HUDEP-2 (cell line): Measurements from ENCODE around the gene FAM13C.

Source experiments
- DNase-seq, 76 experiments: peaks; one replicate each; lab custom pipeline; 2025; ENCODE audit not compliant: unreplicated experiment in 76 of 76; lab: John Stamatoyannopoulos, UW

Gene FAM13C

GRCh38 chr10:59283456-59284091, 78.8 kb downstream of the FAM13C start:
- no peak for DNase-seq

GRCh38 chr10:59281861-59282260, 80.5 kb downstream of the FAM13C start:
- DNase-seq, result no peak

GRCh38 chr10:59279991-59280505, 82.3 kb downstream of the FAM13C start:
- no peak for DNase-seq

GRCh38 chr10:59279476-59279875, 82.9 kb downstream of the FAM13C start:
- no peak for DNase-seq

GRCh38 chr10:59276919-59277318, 85.4 kb downstream of the FAM13C start:
- no peak for DNase-seq

GRCh38 chr10:59276133-59276532, 86.2 kb downstream of the FAM13C start:
- no peak for DNase-seq

- DNase-seq, result no peak
Measured at GRCh38 chr10:59273445-59273844, 88.9 kb downstream of the FAM13C start.

- DNase-seq, result no peak
Measured at GRCh38 chr10:59272061-59272460, 90.3 kb downstream of the FAM13C start.

GRCh38 chr10:59271160-59271559, 91.2 kb downstream of the FAM13C start:
- no peak for DNase-seq

GRCh38 chr10:59270492-59270891, 91.9 kb downstream of the FAM13C start:
- no peak for DNase-seq

- no peak for DNase-seq
Measured at GRCh38 chr10:59269651-59270050, 92.7 kb downstream of the FAM13C start.

- DNase-seq, result no peak
Measured at GRCh38 chr10:59268460-59268859, 93.9 kb downstream of the FAM13C start.

GRCh38 chr10:59266321-59266720, 96.0 kb downstream of the FAM13C start:
- DNase-seq, result no peak

GRCh38 chr10:59265141-59265540, 97.2 kb downstream of the FAM13C start:
- DNase-seq, result peak in 1 of 76 experiments; percentile 1

- DNase-seq, result no peak
Measured at GRCh38 chr10:59258890-59259289, 103.5 kb downstream of the FAM13C start.

GRCh38 chr10:59257224-59257623, 105.1 kb downstream of the FAM13C start:
- no peak for DNase-seq

- DNase-seq, result no peak
Measured at GRCh38 chr10:59255463-59255862, 106.9 kb downstream of the FAM13C start.

- DNase-seq, result no peak
Measured at GRCh38 chr10:59252491-59252890, 109.9 kb downstream of the FAM13C start.

- no peak for DNase-seq
Measured at GRCh38 chr10:59245686-59246085, 116.7 kb downstream of the FAM13C start.

GRCh38 chr10:59244871-59245270, 117.5 kb downstream of the FAM13C start:
- DNase-seq, result no peak

- DNase-seq, result no peak
Measured at GRCh38 chr10:59243611-59244195, 118.6 kb downstream of the FAM13C start.

GRCh38 chr10:59242991-59243390, 119.4 kb downstream of the FAM13C start:
- DNase-seq, result no peak
